Neuronal stem cell (in vitro differentiated cells): ENCODE data around the gene CCDC170. TPM values are rescaled to one million over a fixed set of nuclear protein-coding genes. Genes with fewer than 3 reads are reported as not detected.

Experiments
- DNase-seq: peaks from one replicate; pipeline ENCODE4 v3.0.0-alpha.2; 2013; ENCODE audit warnings: low spot score
- H2AFZ ChIP-seq: one replicate; pipeline ENCODE4 v1.6.1; 2013; ENCODE audit warnings: mild to moderate bottlenecking, low read length, inconsistent platforms
- H2AK5ac ChIP-seq: 2 replicates; pipeline ENCODE4 v1.6.1; 2013; ENCODE audit warnings: low read depth, mild to moderate bottlenecking, inconsistent platforms, low read length, moderate library complexity, mixed read lengths
- H2BK120ac ChIP-seq: 2 replicates; pipeline ENCODE4 v1.6.1; 2013; ENCODE audit warnings: low read depth, mild to moderate bottlenecking, inconsistent platforms, low read length, moderate library complexity, mixed read lengths
- H2BK12ac ChIP-seq: one replicate; pipeline ENCODE4 v1.6.1; 2013; ENCODE audit warnings: low read length, inconsistent platforms
- H2BK15ac ChIP-seq: 2 replicates; pipeline ENCODE4 v1.6.1; 2013; ENCODE audit warnings: mild to moderate bottlenecking, low read length, inconsistent platforms, mixed read lengths
- H2BK5ac ChIP-seq: one replicate; pipeline ENCODE4 v1.6.1; 2013; ENCODE audit warnings: inconsistent platforms, mild to moderate bottlenecking, low read length, moderate library complexity
- H3K14ac ChIP-seq: one replicate; pipeline ENCODE4 v1.6.1; 2013; ENCODE audit warnings: low read length, inconsistent platforms
- H3K18ac ChIP-seq: 2 replicates; pipeline ENCODE4 v1.6.1; 2013; ENCODE audit warnings: low read length, inconsistent platforms
- H3K23ac ChIP-seq: 2 replicates; pipeline ENCODE4 v1.6.1; 2013; ENCODE audit warnings: low read depth, mild to moderate bottlenecking, mixed read lengths, low read length, inconsistent platforms; ENCODE audit not compliant: poor library complexity
- H3K27ac ChIP-seq: replicated peaks from 3 replicates; pipeline ENCODE4 v1.5.1; 2013; ENCODE audit warnings: low read length, inconsistent platforms
- H3K27me3 ChIP-seq, 3 experiments: 2 replicates each; pipeline ENCODE4 v1.6.1; 2013; ENCODE audit warnings: low read length in 3 of 3, mild to moderate bottlenecking in 2 of 3, inconsistent platforms in 1 of 3, low read depth in 1 of 3, mixed read lengths in 1 of 3, moderate library complexity in 1 of 3; ENCODE audit not compliant: control insufficient read depth in 3 of 3, insufficient read depth in 3 of 3
- H3K36me3 ChIP-seq, 2 donors: replicated peaks in 1 of 2; 2 replicates each; pipeline ENCODE4 v1.6.1; 2013; ENCODE audit warnings: low read length in 2 of 2; ENCODE audit not compliant: control insufficient read depth in 2 of 2, insufficient read depth in 2 of 2
- H3K4ac ChIP-seq: 2 replicates; pipeline ENCODE4 v1.6.1; 2013; ENCODE audit warnings: inconsistent platforms, mild to moderate bottlenecking, low read length, moderate library complexity
- H3K4me1 ChIP-seq, 2 donors: 1 replicate in 1 of 2; 2 replicates in 1 of 2; pipeline ENCODE4 v1.6.1; 2013; ENCODE audit warnings: low read length in 2 of 2, low read depth in 1 of 2; ENCODE audit not compliant: control insufficient read depth in 2 of 2, insufficient read depth in 1 of 2
- H3K4me2 ChIP-seq: one replicate; pipeline ENCODE4 v1.6.1; 2013; ENCODE audit warnings: mild to moderate bottlenecking, low read length, inconsistent platforms; ENCODE audit not compliant: insufficient read depth, poor library complexity, severe bottlenecking
- H3K4me3 ChIP-seq, 2 donors: 2 replicates each; pipeline ENCODE4 v1.5.1; 2013; ENCODE audit warnings: low read length in 2 of 2, mild to moderate bottlenecking in 2 of 2, inconsistent platforms in 1 of 2, moderate library complexity in 1 of 2
- H3K79me1 ChIP-seq: one replicate; pipeline ENCODE4 v1.6.1; 2013; ENCODE audit warnings: low read depth, mild to moderate bottlenecking, inconsistent platforms, low read length, moderate library complexity
- H3K9ac ChIP-seq: one replicate; pipeline ENCODE4 v1.6.1; 2013; ENCODE audit warnings: mild to moderate bottlenecking, low read depth, low read length, inconsistent platforms; ENCODE audit not compliant: poor library complexity
- H3K9me3 ChIP-seq, 2 donors: replicated peaks in 1 of 2; 2 replicates each; pipeline versions ENCODE3 to v1.6.1; 2013; ENCODE audit warnings: low read length in 2 of 2, mild to moderate bottlenecking in 2 of 2, inconsistent platforms in 1 of 2, low read depth in 1 of 2, mixed read lengths in 1 of 2, moderate library complexity in 1 of 2; ENCODE audit not compliant: control insufficient read depth in 2 of 2, insufficient read depth in 1 of 2
- H4K8ac ChIP-seq: one replicate; pipeline ENCODE4 v1.6.1; 2013; ENCODE audit warnings: low read depth, mild to moderate bottlenecking, inconsistent platforms, low read length, moderate library complexity
- H4K91ac ChIP-seq: one replicate; pipeline ENCODE4 v1.6.1; 2013; ENCODE audit warnings: low read length, low read depth, mild to moderate bottlenecking, inconsistent platforms; ENCODE audit not compliant: poor library complexity
- WGBS, 2 donors: extraction: QIAGEN DNeasy Blood & Tissue Kit; methylation state at CpG; one replicate each; pipeline ENCODE4 v1.1.7; 2013; ENCODE audit warnings: missing lambda C conversion rate in 2 of 2, mixed read lengths in 1 of 2; ENCODE audit not compliant: insufficient read length in 2 of 2, insufficient replicate concordance in 1 of 2; ENCODE audit errors: extremely low coverage in 2 of 2; 5-methylcytosine and 5-hydroxymethylcytosine counted together
- small RNA-seq: library from polyadenylated mRNA; stranded (forward); fragments of <200 nt; extraction: miRNeasy Mini kit (QIAGEN cat#:217004); gene quantifications from one replicate; pipeline ENCODE3, GENCODE V24; 2013; ENCODE audit not compliant: insufficient read depth

CCDC170 gene

GRCh38 chr6:151670116-151670515, 176.3 kb downstream of the CCDC170 start:
- H3K4me3 ChIP-seq: no peak overlapping the region
- no peaks in the 10 kb centered on the region for H3K9me3 ChIP-seq
- no peaks in the 10 kb centered on the region for H3K4me1 ChIP-seq
- H2AFZ ChIP-seq: no peak overlapping the region
- no peak overlapping the region for H3K23ac ChIP-seq
- no peak overlapping the region for H2BK15ac ChIP-seq
- no peaks in the 10 kb centered on the region for H3K79me1 ChIP-seq
- H3K18ac ChIP-seq: no peak overlapping the region
- no peak overlapping the region for H2AK5ac ChIP-seq
- H4K8ac ChIP-seq: no peak overlapping the region
- H2BK12ac ChIP-seq: no peak overlapping the region
- no peak overlapping the region for H3K4me2 ChIP-seq
- no peak overlapping the region for H3K9ac ChIP-seq
- no CpG with 5 or more reads among the region's 8 CpGs for WGBS, 2 donors
- no peaks in the 10 kb centered on the region for H3K27me3 ChIP-seq
- H3K36me3 ChIP-seq: no peaks in the 10 kb centered on the region
- no peak for DNase-seq
- no peak overlapping the region for H4K91ac ChIP-seq
- H2BK120ac ChIP-seq: no peak overlapping the region
- H3K27ac ChIP-seq: no peak overlapping the region
- no peak overlapping the region for H2BK5ac ChIP-seq
- no peak overlapping the region for H3K4ac ChIP-seq
- H3K14ac ChIP-seq: no peak overlapping the region

Small RNA genes within 50 kb of the gene (small RNA-seq; reads per million reads assigned to genes)
- gene RNU6-813P: not detected
